Fibroblast of the conjunctiva (primary cell): ENCODE results near the gene PIGT.

Source experiments
- DNase-seq: peaks from one replicate; pipeline ENCODE4 v3.0.0-alpha.2; 2010; ENCODE audit warnings: low read depth

The PIGT gene

DNA sequence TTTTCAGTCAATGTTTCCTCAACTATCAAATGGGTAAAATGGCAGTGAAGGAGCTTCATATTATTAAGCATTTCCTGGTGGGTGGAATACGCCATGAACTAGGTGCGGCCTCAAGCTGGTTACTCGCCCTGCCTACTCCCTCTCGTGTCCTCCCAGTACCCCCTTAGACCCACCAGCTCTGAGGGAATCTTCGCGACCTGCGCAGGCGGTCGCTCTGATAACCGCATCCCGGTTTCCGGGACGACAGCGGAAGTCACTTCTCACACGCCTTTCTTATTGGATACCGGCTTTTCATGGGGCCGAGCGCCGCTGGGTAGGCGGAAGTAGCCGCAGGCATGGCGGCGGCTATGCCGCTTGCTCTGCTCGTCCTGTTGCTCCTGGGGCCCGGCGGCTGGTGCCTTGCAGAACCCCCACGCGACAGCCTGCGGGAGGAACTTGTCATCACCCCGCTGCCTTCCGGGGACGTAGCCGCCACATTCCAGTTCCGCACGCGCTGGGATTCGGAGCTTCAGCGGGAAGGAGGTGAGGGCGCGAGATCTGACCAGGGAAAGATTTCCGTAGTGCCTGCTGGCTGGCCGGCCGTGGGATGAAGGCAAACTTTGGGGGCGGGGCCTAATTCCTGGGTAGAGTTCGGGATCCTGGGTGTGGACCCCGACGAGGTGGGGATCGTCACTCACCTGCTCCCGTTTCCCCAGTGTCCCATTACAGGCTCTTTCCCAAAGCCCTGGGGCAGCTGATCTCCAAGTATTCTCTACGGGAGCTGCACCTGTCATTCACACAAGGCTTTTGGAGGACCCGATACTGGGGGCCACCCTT, at the start of gene PIGT:
Gene PIGT (plus strand): TSS at position 320 of the 816 bp plus-strand sequence. CDS start 16 bp downstream, at position 336.
- peak; percentile 49 for DNase-seq

DNA sequence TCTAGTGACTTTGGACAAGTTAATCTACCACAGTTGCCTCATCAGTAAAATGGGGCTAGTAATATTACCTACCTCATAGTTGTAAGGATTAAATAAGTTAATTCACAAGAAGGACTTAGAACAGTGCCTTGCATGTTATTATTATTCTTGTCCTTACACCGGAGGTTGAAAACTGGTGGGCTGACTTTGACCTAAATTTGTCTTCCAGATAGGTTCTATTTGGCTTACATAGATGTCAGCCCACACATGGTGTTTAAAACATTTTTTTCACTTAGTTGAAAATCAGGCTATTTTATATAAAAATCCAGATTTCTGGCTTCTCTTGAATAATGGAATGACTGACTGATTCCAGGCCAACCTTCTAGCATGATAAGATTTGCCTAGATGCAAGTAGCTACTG, 49.7 kb upstream of the PIGT start:
- DNase-seq: no peak

DNA sequence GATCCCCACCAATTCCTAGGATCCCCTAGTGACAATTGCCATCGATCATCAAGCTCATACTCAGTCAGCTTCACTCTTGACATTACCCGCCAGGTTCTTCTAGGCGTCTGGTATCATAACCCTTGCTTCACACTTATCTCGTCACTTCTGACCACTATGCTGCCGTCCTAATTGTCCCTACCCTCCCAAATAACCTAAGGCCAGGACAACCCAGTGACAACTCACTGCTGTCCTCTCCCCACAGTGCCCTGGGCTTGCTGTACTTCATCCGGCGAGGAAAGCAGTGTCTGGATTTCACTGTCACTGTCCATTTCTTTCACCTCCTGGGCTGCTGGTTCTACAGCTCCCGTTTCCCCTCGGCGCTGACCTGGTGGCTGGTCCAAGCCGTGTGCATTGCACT, 49.3 kb upstream of the PIGT start:
- DNase-seq: no peak

DNA sequence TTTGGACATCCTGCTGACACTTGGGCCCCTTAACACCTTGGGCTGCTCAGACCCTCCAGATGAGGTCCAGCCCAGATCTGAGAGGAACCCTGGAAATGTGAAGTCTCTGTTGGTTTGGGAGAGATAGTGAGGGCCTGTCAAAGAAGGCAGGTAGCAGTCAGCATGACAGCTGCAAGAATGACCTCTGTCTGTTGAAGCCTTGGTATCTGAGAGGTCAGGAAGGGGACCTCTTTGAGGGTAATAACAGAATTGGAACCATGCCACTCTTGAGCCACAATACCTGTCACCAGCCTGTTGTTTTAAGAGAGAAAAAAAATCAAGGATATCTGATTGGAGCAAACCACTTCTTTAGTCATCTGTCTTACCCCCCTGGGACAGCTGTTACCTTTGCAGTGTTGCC, 48.8 kb upstream of the PIGT start:
- no peak for DNase-seq

DNA sequence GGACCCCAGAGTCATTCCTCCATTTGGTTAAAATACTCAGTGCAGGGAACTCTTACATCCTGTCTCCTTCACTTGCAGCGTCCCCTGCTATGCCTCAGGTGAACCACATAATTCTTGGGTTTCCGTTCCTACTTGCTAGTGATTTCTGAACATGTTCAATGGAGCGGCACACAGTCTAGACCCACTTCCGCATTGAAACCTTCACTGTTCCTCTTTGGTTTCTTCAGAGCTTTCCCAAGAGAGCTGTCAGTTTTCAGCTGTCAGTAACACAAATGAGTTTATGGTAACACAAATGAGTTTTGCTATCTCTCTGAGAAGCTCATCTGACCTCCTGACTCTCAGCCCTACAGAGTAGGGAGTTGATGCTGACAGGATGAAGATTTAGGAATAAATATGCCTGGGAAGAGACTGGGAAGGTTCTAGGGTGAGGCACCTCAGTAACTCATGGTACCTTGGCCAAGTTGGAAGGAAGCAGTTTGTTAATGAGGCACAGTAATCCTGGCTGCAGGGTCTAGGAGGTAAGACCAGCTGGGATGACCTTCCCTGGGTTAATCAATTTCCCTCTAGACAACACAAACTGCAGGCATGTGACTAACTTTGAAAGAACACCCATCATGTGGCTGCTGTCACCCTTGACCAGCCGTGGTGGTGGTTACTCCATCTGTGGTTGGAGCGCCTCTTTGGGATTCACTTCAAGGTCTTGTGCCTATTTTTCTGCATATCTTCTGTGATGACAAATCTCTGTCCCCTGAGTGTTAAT, 47.5 kb upstream of the PIGT start:
- DNase-seq: no peak

DNA sequence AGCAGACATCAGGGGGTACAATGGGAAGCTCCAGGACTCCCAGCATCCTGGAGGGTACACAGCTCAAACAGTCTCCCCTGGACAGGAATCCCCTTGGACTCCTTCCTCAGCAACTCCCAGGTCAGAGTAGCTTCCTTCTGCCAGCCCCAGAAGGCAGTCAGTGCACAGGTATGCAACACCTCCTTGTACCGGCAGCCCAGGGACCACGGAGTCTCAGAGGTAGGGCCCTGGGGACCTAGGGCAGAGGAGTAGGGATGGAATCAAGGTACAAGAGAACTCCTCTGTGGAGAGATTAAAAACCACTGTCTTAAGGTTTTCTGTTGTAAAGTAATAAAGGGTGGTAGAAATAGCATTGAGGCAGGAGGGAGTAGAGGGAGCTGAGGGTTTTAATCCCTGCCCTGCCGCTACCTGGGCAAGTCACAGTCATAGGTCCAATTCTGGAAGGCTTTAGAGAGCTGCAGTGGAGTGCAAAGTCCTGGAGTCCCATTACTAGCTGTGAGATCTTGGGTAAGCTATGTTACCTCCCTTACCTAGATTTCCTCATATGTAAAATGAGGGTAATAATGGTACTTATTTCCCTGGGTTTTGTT, 45.3 kb upstream of the PIGT start:
- no peak for DNase-seq

DNA sequence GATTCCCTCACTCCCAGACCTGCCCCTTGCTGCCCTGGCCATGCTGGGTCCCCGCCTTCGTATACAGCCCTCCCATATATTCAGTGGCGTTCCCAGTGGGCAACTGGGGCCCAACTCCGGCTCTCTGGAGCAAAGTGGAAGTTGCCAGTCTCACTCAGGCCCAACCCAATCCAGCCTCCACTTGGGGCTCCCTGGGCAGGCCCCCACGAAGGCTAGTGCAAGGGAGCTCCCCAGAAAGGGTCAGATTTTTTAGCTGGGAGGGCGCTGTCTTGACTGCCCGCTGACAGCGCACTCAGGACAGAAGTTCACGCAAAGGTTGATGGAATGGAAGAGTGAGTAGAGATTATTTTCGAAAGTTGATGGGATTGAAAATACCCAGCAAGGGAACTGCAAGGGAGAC, 43.7 kb upstream of the PIGT start:
- no peak for DNase-seq

DNA sequence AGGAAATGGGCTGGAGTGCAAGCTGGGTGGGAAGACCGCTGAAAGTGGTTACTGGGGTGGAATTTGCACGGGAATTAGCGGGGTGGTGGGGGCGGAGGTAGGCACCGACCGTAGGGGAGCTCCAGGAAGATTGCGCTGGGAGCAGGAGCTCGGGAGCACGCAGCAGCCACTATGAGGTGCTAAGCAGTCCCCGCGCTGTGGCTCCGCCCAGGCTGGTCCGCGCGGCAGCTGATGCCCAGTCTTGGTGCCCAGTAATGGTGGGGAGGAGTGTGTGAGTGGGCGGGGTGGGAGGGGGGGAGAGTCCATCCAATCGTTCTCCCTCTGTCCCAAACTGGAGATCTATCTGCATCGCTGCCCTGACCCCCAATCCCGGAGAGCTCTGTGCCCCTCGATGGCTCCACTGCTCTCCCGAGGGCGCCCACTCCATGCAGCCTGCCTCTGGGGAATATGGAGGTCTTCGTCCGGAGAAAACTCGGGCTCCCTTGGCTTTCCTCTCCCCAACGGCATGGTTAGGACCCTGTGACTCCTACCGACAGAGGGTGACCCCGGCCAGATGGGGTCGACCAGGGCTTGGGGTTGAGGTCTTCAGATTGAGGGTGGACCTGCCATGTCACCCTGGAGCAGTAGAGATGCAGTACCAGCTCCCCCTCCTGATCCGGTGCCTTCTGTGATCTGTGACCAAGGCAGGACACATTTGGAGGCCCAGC, 43.1 kb upstream of the PIGT start:
- DNase-seq: no peak

DNA sequence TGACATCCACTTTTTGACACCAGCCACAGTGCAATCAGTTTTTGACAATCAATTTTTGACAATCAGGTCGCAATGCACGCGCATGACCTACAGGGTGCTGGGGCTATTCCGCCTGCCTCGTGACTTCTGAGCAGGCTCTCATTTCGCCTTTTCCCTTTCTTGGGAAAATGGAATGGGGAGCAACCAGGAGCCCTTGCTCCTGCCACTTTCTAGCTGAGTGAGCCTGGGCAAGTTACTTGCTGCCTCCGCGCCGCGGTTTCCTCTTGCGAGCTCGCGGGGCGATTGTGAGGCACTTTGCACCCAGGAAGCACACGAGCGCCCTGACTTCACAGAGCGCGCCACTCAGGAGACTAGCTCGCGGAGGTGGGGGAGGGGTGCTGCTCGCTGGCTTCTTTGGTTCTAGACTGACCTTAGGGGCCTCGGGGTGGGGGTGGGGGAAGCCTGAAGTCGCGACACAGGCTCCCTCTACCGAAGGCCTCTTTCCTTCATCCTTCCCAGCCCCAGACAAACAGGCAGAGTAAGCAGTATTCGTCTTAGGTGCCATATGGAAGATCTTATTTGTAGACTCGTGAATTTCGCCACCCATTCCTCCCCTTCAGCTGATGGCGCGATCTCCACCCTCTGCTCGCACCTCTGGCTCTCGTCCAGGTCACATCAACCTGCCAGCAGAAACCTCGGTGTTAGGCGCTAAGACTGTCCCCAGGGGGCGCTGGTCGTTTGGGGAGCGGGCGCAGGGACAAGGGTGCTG, 42.4 kb upstream of the PIGT start:
- peak; percentile 71 for DNase-seq

DNA sequence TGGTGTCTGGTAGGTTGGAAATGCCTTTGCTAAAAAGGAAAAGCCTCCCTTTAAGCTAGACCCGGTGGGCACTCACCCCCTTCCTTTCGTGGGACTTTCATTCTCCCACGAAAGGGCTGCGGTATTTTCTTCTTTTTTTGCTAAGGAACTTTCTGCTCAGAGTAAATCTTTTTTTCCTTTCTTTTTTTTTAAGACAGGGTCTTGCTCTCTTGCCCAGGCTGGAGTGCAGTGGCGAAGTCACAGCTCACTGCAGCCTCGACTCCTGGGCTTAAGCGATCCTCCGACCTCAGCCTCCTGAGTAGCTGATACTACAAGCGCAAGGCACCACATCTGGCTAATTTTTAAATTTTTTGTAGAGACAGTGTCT, 41.9 kb upstream of the PIGT start:
- no peak for DNase-seq

DNA sequence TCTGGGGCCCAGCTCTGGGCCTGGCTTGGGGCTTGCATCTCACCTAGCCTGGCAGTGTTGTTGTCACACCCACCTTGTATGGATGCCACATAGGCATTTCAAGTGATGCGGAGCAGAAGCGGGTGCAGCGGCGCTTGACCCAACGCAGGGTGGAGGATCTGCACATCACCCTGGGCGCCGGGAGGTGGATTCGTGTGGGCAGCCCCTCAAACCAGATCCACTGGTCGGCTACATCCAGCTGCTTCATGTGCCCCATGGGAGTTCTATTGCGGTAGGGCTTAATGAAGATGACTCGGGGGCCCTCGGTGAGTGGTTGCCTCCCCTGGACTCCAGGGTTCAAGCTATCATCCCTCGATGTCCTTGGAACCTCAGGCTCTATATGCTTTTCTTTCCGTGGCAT, 41.0 kb upstream of the PIGT start:
- DNase-seq: no peak

DNA sequence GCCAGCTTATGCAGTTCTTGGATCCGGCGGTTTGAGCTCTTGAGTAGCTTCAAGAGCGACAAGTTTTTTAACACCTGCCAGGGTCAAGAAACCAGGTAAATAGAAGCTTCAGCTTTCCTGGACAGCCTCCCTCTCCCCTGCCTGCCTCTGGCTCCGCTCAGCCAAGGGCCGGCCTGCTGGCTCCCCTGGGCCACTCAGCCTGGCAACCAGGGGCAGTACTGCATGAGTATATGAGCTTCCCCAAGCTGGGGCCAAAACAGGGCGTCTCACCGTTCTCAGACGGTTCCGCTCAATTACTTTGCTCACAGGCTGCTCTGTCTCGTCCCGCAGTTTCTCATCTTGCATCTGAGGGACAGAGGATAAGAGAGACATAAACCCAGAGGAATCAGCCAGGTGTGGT, 38.7 kb upstream of the PIGT start:
- DNase-seq: no peak

DNA sequence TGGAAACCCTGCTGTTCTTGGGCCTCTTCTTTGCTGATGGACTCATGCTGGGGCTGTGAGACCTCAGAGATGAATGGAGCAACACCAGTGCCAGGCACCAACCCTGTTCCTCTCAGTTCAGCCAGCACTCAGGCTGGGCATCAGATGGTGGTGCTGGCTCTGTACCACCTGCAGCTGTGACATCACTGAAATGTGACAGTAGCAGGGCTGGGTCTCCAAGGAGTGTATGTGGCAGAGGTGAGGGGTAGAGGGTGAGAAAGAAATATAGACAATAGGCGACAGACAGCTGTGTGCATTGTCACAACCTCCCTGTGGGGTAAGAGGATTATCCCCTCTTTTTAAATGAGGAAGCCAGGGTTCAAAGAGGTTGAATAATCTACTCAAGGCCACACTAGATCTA, 37.8 kb upstream of the PIGT start, which contains the start of gene TP53TG5:
Gene TP53TG5 (minus strand): TSS at position 135 of the 400 bp plus-strand sequence. CDS start 89 bp downstream, at position 46.
- no peak for DNase-seq

DNA sequence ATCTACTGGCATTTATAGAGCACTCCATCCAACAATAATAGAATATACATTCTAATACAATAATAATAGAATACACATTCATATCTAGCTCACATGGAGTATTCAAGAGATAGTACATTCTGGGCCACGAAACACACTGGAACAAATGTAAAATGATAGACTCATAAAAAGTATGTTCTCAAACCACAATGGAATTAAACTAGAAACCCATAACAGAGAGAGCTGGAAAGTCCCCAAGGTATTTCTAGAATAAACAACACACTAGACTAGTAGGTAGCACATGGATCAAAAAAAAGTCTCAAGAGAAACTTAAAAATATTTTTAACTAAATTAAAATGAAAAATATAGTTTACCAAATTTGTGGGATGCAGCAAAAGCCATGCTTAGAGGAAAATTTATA, 28.7 kb upstream of the PIGT start:
- no peak for DNase-seq

DNA sequence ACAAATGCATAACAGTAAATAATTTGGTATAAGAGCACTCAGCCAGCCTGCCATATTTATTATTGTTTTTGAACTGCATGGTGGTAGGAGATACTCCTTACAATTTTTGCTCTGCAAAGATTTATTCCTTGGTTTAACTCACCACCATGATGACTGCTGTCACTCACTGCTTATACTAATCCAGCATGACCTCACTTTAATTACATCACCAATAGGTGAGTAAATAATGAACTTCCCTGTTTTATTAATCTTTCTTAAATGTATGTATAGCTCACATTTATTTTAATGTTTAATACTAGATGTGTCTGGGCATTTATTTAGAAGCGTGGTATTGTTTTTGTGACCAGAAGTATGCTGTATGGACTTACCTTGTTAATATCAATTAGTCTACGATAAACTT, 25.0 kb upstream of the PIGT start:
- no peak for DNase-seq

DNA sequence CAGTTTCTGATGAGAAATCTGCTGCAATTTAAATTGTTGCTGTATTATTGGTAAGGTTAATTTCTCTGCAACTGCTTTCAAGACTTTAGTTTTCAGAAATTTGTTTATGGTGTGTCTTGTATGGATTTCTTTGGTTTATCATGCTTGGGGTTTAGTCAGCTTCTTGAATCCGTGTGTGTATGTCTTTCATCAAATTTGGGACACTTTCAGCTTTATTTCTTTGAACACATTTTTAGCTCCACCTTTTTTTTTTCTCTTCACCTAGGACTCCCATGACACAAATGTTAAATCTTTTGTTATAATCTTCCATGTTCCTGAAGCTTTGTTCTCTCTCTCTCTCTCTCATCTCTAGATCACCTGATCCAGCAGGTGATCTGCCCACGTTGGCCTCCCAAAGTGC, 24.4 kb upstream of the PIGT start:
- DNase-seq: no peak

DNA sequence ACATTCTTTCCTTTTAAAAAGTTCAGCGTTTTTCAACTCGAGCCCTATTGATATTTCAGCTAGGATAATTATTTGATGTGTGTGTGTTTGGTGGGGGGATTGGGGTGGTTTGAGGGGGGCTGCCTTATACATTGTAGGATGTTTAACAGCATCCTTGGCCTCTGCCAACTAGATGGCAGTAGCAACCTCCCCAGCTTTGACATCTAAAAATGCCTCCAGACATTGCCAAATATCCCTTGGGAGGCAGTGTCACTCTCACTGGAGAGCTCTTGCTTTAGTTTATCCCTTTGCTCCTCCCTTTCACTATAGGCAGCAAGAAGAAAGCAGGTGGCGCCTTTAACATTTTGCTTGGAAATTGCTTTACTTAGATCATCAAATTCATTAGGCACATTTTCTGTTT, 23.2 kb upstream of the PIGT start:
- DNase-seq: no peak

DNA sequence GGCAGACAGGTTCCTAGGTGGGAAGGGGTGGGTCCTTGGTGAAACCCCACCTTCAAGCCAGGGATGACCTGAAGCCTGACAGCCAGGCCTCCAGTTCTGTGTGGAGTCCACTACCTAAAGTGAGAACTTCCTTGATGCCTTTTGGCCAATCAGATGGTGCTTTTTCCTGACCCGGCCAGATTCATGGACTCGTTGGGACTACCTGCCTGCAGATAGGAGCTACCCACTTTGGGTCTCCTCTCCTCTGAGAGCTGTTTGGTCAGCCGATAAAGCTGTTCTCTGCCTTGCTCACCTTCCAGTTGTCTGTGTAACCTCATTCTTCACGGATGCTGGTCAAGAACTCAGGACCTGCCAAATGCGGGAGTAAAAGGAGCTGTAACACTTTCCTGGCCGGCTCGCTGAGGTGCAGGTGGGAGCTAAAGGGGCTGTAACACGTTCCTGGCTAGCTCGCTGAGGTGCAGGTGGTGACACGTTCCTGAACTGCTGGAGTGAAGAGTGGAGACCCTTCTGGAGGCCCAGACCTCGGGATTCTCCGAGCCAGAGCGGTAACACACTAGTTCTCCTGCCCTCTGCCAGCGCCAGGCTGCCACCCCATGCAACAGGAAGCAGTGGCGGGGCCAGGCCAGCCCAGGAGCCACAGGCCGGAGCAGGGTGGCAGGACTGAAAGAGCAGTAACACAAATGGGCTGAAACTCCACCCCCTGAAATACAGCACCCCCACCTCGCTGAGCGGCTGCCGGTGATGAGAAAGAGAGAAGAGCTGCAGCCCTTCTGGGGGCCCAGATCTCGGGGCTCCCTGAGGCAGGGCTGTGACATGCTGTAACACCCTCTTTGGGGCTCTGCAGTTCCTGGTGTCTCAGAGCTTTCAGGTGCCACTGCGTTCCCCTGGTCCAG, 21.5 kb upstream of the PIGT start:
- DNase-seq: no peak

DNA sequence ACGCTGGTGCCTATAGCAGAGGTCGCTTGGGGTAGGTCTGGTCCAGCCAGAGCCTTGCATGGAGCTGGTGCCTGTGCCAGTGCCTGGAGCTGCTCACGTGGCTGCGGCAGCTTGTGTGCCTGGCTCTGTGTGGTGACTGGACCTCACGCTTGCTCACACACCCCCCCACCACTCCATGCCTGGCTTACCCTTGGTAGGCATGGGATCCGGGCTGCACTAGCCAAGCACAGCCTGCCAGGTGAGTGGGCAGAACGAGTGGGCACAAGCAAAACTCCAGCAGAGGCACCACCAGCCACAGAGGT, 20.9 kb upstream of the PIGT start:
- DNase-seq: no peak

DNA sequence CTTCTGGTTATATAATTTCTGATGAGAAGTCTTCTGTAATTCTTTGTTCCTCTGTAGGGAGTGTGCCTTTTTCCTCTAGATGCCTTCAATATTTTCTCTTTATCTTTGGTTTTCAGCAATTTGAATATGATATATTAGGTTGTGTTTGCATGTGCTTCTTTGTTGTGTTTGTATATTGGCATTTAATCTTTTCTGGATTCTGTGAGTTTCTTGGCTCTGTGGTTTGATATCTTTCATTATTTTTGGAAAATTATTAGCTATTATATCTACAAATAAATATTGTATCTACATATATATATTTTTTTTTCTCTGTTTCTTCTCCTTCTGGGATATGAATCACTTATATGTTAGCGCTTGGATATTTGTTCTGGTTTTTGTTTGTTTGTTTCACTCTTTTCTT, 16.9 kb upstream of the PIGT start:
- DNase-seq: no peak
